T follicular helper cell (primary cell): ENCODE results near the gene OSM.
"Not testable (repeated sequence)": the region's sequence is repeated elsewhere in the genome, so short reads cannot be mapped to it uniquely, and the experiment has no call there.

ENCODE experiments used
- DNase-seq: peaks from one replicate; pipeline ENCODE4 v3.0.0-alpha.2; 2020; ENCODE audit warnings: low read depth

Gene OSM

GRCh38 chr22:30245181-30245984 lies 21.3 kb downstream of the OSM start:
- DNase-seq, result no peak

GRCh38 chr22:30244641-30245040 lies 22.0 kb downstream of the OSM start:
- no peak for DNase-seq

- no peak for DNase-seq
These were observed 22.6 kb downstream of the OSM start for GRCh38 chr22:30244066-30244465.

- DNase-seq, result no peak
These were observed 23.0 kb downstream of the OSM start for GRCh38 chr22:30243661-30244060.

- DNase-seq, result no peak
These were observed 24.9 kb downstream of the OSM start for GRCh38 chr22:30241576-30242371.

- no peak for DNase-seq
These were observed 25.9 kb downstream of the OSM start for GRCh38 chr22:30240541-30241417.

GRCh38 chr22:30239488-30240405 lies 26.9 kb downstream of the OSM start:
- no peak for DNase-seq

- no peak for DNase-seq
These were observed 27.8 kb downstream of the OSM start for GRCh38 chr22:30238661-30239487.

- DNase-seq, result no peak
These were observed 28.5 kb downstream of the OSM start for GRCh38 chr22:30238136-30238535.

- no peak for DNase-seq
These were observed 29.8 kb downstream of the OSM start for GRCh38 chr22:30236875-30237274.

- DNase-seq, result no peak
These were observed 30.9 kb downstream of the OSM start for GRCh38 chr22:30235687-30236170.

- DNase-seq, result no peak
These were observed 31.7 kb downstream of the OSM start for GRCh38 chr22:30234786-30235470.

GRCh38 chr22:30234325-30234724 lies 32.3 kb downstream of the OSM start:
- DNase-seq, result not testable (repeated sequence)

- no peak for DNase-seq
These were observed 33.1 kb downstream of the OSM start for GRCh38 chr22:30233582-30233981.

- no peak for DNase-seq
These were observed 33.9 kb downstream of the OSM start for GRCh38 chr22:30232716-30233218.

- DNase-seq, result no peak
These were observed 35.7 kb downstream of the OSM start for GRCh38 chr22:30230787-30231461.

GRCh38 chr22:30230330-30230729 lies 36.3 kb downstream of the OSM start:
- no peak for DNase-seq

- DNase-seq, result no peak
These were observed 37.9 kb downstream of the OSM start for GRCh38 chr22:30228509-30229359.
